Choroid plexus epithelial cell (primary cell): Measurements from ENCODE around the gene INSR.

Experiments
- DNase-seq: peaks from one replicate; pipeline ENCODE4 v3.0.0-alpha.2; 2010; ENCODE audit warnings: low read depth
- H3K4me3 ChIP-seq: 2 replicates; pipeline ENCODE4 v1.5.1; 2011; ENCODE audit warnings: low read depth, mild to moderate bottlenecking, control low read depth, low read length, moderate library complexity
- TF ChIP-seq, protein P1 (sequence below): conservative IDR thresholded peaks from 2 replicates; pipeline ENCODE4 v1.5.1; 2011; ENCODE audit warnings: low read depth, mild to moderate bottlenecking, control low read depth, inconsistent platforms, low read length, moderate library complexity

INSR gene

DNA sequence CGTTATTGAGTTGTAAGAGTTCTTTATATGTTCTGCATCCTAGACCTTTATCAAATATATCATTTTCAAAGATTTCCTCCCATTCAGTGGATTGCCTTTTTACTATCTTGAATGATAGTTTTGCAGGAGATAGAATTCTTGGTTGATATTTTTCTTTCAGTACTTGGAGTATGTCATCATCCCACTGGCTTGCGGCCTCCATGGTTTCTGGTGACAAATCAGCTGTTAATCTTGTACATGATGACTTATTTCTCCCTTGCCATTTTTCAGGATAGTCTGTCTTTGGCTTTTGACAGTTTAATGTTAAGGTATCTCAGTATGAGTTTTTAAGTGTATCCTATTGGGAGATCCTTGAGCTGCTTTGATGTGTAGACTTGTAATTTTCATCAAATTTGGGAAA is 216.2 kb downstream of the INSR start:
- no peak overlapping the region for H3K4me3 ChIP-seq
- TF ChIP-seq, protein P1, sequence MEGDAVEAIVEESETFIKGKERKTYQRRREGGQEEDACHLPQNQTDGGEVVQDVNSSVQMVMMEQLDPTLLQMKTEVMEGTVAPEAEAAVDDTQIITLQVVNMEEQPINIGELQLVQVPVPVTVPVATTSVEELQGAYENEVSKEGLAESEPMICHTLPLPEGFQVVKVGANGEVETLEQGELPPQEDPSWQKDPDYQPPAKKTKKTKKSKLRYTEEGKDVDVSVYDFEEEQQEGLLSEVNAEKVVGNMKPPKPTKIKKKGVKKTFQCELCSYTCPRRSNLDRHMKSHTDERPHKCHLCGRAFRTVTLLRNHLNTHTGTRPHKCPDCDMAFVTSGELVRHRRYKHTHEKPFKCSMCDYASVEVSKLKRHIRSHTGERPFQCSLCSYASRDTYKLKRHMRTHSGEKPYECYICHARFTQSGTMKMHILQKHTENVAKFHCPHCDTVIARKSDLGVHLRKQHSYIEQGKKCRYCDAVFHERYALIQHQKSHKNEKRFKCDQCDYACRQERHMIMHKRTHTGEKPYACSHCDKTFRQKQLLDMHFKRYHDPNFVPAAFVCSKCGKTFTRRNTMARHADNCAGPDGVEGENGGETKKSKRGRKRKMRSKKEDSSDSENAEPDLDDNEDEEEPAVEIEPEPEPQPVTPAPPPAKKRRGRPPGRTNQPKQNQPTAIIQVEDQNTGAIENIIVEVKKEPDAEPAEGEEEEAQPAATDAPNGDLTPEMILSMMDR: no peak
- no peak for DNase-seq

DNA sequence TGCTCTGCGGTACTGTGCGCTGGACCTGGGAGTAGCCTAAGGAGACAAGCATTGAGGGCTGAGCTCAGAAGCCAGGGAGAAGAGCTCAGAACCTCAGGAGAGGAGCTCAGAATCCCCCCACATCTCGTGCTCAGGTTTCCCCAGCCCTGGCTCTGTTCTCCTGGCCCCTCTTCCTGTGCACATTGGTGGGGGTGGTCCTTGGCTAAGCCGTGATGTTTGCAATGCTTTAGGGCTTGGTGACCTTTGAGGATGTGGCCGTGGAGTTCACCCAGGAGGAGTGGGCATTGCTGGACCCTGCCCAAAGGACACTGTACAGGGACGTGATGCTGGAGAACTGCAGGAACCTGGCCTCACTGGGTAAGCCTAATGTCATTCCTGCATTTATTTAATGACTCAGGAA is 218.1 kb downstream of the INSR start:
- H3K4me3 ChIP-seq: no peak overlapping the region
- TF ChIP-seq, protein P1: no peak
- DNase-seq: no peak

DNA sequence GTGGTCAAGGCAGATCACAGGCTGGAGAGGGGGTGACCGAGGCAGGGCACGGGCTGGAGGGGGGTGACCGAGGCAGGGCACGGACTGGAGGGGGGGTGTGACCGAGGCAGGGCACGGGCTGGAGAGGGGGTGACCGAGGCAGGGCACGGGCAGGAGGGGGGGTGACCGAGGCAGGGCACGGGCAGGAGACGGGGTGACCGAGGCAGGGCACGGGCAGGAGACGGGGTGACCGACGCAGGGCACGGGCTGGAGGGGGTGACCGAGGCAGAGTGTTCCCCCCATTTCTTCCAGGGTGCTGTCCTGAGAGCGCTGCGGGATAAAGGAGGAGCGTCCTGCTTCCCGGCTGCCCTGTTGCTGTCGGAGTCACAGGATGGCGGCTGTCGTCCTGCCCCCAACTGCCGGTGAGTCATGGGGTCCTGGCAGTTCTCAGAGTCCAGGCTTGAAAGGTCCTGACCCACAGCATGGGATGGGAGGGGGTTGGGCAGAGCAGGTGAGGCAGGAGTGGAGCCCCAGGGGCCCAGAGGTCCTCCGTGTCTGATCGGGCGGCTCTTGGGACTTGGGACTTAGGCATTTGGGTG is 219.4 kb downstream of the INSR start:
- DNase-seq: no peak
- no peak overlapping the region for H3K4me3 ChIP-seq
- TF ChIP-seq, protein P1: no peak

DNA sequence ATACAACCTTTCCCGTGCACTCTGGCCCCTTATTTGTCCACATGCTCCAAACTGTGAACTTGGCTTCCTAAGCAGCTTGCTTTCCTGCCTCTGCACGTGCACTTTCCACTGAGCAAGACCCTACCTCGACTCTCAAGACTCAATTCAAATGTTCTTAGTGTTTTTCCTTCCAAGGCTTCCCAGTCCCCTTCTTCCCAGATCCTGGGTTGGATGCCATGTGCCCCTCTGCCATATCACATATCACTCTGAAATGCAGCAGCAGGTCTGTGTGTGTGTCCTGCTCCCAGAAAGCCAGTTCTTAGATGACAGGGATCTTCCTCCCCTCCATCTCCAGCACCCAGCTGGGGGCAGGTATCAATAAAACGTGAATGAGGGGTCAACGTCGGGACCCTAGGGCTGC is 221.7 kb downstream of the INSR start:
- TF ChIP-seq, protein P1: no peak
- no peak for DNase-seq
- no peak overlapping the region for H3K4me3 ChIP-seq

GRCh38 chr19:7069904-7070226 is 224.3 kb downstream of the INSR start:
- H3K4me3 ChIP-seq: peak overlapping the region; percentile 92
- TF ChIP-seq, protein P1: no peak
- DNase-seq: peak; percentile 21

DNA sequence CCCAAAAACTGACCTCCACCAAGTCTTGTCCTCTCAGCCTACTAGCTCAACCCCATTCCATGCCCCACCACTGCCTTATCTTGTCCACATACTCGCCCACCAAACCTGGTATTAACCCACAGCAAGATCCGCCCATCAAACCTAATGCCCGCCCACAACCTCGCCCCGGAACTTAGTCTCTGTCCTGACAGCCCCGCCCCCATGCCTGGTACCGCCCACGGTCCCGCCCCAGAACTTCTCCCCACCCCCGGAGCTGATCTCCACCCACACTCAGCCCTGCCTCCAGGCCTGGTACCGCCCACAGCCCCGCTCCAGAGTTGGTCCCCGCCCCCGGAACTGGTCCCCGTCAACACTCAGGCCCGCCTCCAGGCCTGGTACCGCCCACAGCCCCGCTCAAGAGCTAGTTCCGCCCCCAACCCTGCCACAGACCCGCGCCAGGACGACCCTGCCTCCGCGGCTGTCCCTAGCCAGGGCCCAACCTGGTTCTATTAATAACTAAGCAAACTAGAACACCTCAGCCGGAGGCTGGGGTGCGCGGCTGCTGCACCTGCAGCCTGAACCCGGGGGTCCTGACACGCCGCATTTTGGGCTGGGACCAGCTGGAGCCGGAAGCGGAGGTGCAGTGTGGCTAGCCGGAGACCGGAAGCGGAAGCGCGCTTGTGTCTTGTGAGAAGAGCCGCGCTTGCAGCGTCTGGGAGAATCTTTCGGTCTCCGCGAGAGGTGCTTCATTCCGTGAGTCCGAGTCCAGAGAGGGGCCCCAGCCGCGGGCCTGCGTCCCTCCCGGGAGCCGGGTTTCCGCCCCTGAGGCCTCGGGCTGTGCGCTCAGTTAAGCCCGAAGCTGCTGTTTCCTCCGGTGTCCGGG is 224.9 kb downstream of the INSR start, which contains the start of gene ZNF557:
TSS of gene ZNF557 (plus strand) at position 662 of the 862 bp plus-strand sequence. CDS start 5,372 bp downstream, outside the sequence.
- peak; percentile 99 for DNase-seq
- TF ChIP-seq, protein P1: no peak
- peak within 1 kb of the TSS; percentile 92 for H3K4me3 ChIP-seq
